NCI-H526 (cell line): ENCODE data around the gene MTFR1L.
A peak's percentile ranks its signal among the peaks of the same experiment; 100 is the strongest.
"Not testable (repeated sequence)": the region's sequence is repeated elsewhere in the genome, so short reads cannot be mapped to it uniquely, and the experiment has no call there.

Source experiments
- DNase-seq, 2 experiments: peaks; one replicate each; lab custom pipeline; 2025; lab: John Stamatoyannopoulos, UW

Gene MTFR1L

DNA sequence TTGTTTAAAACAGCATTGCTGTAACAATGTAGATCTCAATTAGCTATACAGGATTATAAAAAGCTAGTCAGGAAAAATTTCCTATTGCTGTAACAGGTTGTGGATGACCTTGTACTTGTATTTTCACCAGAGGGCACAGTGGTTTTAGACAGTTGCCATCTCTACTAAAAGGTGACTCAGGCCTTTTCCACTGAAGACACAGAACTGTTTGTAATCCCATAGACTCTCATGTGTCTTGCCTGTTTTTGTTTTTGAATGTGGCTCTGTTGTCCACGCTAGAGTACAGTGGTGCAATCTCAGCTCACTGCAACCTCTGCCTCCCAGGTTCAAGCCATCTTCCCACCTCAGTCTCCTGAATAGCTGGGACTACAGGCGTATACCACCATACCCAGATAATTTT lies 5.9 kb downstream of the MTFR1L start:
- no peak for DNase-seq

DNA sequence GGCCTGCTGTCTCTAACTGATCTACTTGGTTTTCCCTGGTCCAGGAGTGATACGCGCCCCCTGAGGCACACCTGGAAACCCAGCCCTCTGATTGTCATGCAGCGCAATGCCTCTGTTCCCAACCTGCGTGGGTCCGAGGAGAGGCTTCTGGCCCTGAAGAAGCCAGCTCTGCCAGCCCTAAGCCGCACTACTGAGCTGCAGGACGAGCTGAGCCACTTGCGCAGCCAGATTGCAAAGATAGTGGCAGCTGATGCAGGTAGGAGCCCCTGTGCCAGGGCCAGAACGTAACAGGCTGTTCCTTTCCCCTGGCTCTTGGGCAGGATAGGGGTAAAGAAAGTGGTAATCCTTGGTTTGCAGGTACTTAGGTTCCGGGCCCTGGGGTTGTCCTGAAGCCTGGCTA lies 6.8 kb downstream of the MTFR1L start:
- DNase-seq: no peak

DNA sequence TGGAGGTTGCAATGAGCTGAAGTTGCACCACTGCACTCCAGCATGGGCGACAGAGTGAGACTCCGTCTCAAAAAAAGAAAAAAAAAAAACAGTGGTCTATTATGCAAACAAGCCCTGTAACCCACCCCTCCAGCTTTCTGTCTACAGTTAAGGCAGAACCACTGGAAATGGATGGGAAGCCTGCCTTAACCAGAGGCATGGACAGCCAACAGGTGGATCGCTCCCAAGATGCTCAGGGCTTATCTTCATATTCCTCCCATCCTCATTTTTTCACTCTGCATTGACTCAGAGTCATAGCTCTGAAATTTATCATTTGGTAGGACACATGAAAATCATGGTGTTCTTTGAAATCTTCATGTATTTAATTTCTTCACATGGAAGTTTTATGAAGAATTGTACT lies 8.7 kb downstream of the MTFR1L start:
- no peak for DNase-seq

DNA sequence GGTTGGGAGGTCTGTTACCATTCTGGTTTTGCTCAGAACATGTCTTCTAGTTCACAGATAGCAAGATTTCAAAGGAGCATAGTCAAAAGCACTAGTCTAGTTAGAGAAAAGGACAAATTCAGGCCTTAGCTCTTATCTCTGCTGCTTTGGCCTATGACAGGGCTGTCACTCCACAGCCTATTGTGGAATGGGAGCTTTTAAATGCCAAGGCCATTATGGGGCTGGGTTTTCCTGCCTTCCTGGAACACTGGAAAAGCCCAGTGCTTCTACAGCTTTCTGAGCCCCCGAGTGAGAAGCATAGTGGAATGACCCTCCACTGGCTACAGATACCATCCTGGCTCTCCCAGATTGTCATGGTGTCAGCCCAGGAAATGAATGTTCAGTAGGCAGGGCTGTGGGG lies 9.3 kb downstream of the MTFR1L start:
- DNase-seq: no peak

DNA sequence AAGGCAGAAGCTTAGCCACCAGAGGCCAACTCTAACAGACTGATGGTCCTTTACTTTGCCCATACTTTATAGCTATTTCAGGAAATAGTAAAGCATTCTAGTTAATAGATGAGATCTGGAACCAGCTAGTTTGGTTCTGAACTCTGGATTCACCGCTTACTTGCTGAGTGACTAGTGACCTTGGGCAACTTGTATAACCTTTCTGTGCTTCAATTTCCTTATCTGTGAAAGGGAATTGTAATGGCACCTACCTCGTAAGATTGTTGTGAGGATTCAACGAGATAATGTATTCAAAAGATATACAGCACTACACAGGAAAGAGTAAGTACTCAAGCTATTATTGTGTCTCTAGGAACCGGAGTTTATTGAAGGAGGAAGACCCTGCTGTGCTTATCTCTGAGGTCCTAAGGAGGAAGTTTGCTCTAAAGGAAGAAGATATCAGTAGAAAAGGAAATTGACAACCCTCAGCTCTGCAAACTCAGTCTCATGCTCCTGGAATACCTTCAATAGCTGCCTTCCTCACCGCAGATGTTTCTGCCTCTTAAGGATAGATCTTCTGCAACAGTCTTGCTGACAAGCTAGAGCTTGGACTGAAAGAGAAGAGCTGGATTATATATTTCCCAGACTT lies 11.9 kb downstream of the MTFR1L start:
- no peak for DNase-seq

DNA sequence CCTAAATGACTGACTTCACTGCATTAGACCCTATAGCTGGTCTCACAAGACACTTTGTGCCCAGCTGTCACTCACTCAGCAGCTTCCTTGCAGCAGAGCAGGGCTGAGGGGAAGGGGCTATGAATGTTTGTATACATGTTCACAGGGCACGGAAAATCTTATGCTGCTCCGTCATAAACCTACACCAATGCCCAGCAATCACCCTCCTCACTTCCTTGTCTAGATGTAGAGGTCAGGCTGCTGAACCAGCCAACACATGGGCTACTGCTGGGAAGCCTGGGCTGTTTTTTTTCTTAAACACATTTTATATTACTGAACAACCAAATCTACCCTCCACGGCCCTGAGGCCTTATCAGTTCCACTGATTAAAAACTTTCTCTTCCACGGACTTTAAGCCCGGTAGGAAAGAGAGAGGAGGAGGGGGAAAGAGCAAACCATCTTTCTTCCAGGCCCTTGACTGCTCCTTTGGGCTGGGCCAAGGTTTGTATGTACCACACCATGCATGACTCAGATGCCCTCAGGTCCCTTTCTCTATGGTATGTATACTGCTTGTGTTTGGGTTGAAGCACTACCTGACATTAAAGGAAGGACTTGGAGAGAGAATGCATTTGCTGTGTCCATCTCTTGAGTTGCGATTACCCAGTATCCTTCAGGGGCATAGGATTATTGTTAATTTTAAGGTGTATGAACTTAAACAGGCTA lies 12.7 kb downstream of the MTFR1L start:
- no peak for DNase-seq

DNA sequence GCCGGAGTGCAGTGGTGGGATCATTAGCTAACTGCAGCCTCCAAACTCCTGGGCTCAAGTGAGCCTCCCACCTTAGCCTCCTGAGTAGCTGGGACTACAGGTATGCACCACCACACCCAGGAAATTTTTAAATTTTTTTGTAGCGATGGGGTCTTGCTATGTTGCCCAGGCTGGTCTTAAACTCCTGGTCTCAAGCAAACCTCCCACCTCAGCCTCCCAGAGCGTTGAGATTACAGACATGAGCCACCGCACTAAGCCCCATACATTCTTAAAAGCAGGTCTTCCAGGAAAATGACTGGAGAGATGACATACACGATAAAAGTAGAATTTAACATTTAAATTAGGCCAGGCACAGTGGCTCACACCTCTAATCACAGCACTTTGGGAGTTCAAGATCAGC lies 13.4 kb downstream of the MTFR1L start:
- DNase-seq: no peak

DNA sequence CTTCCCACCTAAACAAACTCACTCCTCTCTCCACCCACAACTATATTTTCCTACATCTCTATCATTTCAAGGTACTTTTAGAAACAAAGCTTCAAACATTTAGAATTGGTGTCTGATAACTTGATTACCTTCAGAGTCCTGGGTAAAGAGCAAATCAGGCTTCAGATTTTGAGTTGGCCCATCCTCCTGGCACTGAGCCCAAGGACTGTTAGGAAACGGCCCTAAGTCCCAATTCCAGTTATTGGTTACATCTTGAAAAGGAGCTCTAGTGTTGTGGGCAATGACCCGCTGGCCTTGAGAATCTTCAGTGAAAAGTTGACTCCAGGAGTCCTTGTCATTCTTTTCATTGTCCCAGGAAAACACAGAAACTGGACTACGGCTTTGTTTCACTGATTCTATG lies 15.1 kb downstream of the MTFR1L start:
- DNase-seq: no peak

DNA sequence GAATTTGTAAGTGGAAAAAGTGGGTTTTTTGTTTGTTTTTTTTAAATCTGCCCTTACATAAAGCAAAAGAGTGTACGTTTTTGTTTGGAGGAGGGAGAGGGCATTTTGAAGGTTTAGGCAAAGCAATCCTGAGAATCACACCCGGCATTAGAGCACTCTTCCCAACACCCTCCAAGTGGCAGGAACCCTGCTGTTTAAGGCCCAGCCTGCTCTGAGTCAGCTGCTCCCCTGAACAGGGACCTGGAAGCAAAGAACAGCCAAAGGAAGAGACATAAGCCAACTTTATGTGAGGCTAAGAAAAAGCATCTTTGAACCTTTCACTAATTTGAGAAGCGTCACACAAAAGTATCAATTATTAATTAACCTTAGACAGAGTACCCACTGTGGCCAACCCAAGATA lies 16.9 kb downstream of the MTFR1L start:
- DNase-seq: no peak

DNA sequence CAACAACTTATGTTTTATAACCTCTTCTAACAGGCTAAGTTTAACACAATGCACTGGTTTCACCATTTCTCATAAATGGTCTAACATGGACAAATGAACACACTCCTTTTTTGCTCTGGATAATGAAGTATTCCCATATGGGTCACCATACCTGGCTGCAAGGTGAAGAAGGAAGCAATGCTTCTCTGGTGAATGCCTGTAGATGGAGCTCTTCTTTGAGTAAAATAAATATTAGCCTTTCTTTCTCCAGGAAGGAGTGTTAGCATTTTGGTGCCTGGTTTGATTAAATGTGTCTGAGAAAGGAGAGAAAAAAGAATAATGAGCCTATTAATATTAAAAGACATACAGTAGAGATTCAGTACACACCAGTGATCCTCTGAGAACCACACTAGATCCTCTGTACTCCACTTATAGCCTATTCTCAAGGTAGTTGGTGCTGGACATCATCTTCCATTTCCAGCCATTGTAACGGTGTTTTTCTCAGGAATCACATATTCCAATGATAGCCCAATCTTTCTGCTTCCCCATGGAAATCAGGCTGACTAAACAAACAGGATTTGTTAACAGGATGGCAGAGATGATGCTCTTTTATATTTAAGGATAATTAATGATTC lies 17.6 kb downstream of the MTFR1L start:
- DNase-seq: peak in 1 of 2 experiments; percentile 37

DNA sequence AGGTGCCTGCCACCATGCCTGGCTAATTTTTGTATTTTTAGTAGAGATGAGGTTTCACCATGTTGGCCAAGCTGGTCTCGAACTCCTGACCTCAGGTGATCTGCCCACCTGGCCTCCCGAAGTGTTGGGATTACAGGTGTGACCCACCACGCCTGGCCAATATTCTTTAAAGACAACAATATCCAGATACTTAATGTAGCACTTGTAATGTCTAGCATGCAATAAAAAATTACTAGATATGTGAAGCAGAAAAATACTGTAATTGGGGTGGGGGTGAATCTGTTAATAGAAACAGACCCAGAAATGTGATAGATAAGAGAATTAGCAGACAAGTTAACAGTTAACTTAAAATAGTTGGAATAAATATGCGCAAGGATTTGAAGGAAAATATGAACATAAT lies 20.1 kb downstream of the MTFR1L start:
- not testable (repeated sequence) for DNase-seq

DNA sequence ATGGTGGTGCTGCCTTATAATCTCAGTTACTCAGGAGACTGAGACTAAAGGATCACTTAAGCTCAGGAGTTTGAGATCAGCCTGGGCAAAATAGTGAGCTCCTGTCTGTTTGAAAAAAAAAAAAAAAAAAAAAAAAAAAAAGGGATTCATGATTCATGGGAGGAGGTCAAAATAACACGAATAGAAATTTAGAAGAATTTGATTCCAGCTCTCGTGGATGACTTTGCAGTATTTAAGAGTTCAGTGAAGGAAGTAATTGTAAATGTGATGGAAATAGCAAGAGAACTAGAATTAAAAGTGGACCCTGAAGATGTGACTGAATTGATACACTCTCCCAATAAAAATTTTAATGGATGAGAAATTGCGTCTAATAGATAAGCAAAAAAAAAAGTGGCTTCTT lies 23.7 kb downstream of the MTFR1L start:
- DNase-seq: no peak

DNA sequence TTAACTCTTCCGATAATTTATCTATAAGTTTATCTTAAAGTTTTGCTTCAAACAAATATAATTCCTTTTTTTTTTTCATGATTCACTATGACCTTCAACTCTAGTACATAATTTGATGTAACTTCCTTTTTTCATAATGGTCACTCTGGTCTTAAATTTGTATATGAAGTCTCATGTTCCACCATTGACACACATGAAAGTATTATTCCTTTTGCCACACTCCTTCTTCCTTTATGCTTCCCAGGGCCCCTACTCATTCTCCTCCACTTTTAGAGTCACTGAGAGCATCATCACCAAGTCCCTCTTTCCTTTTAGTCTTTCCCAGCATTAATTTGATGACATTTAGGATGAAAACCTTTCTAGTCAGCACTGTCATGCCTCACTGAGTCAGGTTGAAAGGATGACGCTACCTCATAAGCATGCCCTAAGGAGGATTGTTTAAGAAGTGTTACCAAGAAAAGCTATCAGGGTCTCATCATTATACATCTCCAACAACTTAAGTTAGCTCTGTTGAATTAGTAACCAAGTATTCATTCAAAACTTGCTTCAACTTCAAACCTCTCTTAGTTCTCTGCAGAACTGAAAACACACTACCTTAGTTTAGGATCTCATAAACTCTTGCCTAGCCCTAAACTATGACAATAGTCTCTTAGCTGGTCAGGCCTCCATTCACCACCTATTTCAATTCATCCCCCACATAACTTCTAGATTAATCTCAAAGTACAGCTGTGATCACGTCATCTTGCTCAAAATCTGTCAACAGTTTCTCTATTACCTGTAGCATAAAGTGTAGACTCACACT lies 25.0 kb downstream of the MTFR1L start:
- DNase-seq: no peak

DNA sequence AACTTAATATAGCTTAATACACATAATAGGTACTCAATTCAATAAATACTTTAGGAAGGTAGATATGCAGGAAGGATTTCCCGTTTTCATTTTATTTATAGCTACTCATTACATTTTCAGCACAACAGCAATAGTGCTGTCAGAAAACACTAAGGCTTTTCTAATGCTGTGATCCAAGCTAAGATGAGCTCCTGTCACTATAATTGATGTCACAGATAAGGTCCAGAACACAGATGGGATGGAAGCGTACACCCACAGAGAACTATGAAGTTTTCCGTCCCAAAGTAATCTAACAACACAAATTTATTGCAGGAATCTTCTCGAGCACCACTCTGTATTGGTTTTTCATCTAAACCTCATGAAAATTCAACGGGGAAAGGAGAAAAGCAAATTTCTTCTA lies 25.9 kb downstream of the MTFR1L start:
- DNase-seq: no peak

DNA sequence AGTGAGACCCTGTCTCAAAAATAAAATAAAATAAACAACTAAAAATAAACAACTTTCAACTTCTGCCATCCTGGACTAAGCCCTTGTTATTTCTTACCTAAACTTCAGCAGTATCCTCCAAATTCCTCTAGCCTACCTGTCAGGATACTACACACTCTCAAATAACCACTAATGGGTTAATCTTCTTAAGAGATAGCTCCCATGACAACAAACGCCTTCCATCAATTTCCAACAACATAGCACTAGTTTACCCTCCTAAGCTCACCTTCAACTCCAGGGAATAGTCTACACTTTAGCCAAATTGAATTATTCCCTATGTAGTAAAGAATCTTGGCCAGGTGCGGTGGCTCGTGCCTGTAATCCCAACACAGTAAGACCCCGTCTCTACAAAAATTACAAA lies 28.2 kb downstream of the MTFR1L start:
- DNase-seq: no peak

DNA sequence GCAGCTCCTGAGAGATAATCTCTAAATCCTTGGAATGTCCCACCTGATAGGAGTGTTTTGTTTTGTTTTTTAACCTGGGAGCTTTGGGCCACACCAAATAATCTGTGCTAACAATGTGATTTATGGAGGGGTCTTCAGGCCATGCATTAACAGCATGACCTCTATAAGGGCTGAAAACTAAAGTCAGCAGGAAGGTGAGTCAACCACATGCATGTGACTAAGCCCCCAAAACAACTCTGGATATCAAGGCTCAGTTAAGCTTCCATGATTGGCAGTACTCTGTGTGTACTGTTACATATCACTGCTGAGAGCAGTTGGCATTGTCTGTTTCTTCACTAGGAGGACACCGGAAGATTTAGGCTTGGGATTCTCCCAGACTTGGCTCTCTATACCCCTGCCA lies 28.8 kb downstream of the MTFR1L start:
- DNase-seq: no peak

DNA sequence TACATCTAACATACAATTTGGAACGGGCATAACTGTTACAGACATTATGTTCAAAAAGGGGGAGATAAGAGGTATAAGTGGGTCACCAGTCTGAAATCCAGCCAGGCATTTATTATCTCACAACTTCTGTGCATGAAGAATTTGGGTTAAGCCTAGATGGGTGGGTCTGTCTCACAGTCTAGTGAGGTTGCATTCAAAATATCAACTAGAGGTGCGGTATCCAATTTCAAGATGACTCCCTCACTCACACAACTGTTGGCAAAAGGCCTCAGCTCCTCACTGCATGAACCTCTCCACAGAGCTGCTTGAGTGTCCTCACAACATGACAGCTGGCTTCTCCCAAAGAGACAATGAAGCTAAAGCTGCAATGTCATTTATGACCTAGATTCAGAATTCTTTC lies 34.8 kb downstream of the MTFR1L start:
- no peak for DNase-seq

DNA sequence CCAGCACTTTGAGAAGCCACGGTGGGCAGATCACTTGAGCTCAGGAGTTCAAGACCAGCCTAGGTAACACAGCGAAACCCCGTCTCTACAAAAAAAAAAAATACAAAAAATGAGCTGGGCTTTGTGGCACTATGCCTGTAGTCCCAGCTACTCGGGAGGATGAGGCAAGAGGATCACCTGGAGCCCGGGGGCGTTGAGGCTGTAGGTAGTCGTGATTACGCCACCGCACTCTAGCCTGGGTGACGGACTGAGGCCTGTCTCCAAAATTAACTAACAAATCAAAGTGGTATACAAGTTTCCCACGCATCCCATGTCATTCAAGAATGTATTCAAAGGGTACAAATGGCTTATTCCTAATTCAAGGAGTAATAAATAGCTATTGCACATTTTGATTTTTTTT lies 37.1 kb downstream of the MTFR1L start:
- no peak for DNase-seq

DNA sequence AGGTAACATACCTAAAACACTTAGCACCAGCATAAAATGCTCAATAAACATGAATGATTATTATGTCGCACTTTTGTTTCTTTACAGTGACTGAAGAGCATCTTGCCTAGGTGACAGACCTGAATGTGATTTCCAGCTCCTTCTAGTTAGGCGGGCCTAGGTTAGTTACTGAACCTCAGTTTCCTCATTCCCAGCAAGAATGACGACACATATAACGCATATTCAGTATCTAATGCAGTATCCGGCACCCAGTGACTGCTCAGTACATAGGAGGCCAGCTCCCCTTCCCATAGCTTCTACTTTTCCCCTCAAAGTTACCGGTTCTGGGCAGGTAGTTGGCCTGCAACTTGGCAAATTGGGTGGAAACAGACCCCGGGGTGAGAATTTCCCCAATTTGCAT lies 38.7 kb downstream of the MTFR1L start:
- no peak for DNase-seq

DNA sequence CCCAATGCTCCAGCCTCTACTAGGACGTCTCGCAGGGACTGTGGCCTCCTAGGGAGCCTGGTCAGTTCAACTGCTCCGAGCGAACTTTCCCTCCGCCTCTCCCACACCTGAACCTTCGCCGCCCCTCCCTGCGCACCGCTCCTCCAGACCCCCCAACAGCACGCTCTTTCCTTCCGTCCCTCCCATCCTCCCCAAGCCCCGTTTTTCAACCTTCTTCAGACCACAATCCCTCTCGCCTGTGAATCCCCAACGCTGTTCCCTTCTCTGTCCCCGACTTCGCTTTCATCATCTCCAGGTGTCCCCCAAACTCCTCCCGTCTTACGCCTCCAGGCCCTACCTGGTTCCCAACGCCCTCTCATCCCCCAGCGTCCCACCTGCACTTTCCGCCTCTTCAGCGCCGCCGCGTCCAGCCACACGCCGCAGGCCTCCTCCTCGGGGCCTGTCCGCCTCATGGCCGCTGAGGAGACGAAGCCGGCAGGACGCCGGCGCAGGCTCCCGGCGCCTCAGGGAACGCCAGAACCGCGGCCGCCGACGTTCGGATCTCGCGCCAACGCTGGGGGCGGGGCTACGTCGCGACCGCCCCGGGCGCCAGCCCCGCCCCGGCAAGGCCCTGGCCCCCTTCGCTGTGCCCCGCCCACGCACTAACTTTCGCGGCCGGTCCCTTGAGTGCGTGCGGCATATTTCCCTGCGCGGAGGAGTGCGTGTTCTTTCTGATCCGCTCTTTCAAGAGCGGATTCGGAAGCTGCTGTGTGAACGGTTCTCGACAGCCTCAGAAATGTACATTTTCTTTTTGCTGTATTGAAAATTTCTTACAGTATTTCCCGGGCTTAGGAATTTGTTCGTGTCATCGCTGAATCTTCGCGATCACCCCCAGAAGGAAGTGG lies 39.4 kb downstream of the MTFR1L start, which contains the start of gene AUNIP:
AUNIP (minus strand) TSS at position 552 of the 884 bp plus-strand sequence; CDS start at position 452, 100 bp downstream.
- peak; percentile 68 to 91 for DNase-seq
